Neuronal stem cell (in vitro differentiated cells): ENCODE measurements around the gene NOL4L.

Experiments used
- DNase-seq: peaks from one replicate; pipeline ENCODE4 v3.0.0-alpha.2; 2013; ENCODE audit warnings: low spot score
- H2AFZ ChIP-seq: one replicate; pipeline ENCODE4 v1.6.1; 2013; ENCODE audit warnings: mild to moderate bottlenecking, low read length, inconsistent platforms
- H2AK5ac ChIP-seq: 2 replicates; pipeline ENCODE4 v1.6.1; 2013; ENCODE audit warnings: low read depth, mild to moderate bottlenecking, inconsistent platforms, low read length, moderate library complexity, mixed read lengths
- H2BK120ac ChIP-seq: 2 replicates; pipeline ENCODE4 v1.6.1; 2013; ENCODE audit warnings: low read depth, mild to moderate bottlenecking, inconsistent platforms, low read length, moderate library complexity, mixed read lengths
- H2BK12ac ChIP-seq: one replicate; pipeline ENCODE4 v1.6.1; 2013; ENCODE audit warnings: low read length, inconsistent platforms
- H2BK15ac ChIP-seq: 2 replicates; pipeline ENCODE4 v1.6.1; 2013; ENCODE audit warnings: mild to moderate bottlenecking, low read length, inconsistent platforms, mixed read lengths
- H2BK5ac ChIP-seq: one replicate; pipeline ENCODE4 v1.6.1; 2013; ENCODE audit warnings: inconsistent platforms, mild to moderate bottlenecking, low read length, moderate library complexity
- H3K14ac ChIP-seq: one replicate; pipeline ENCODE4 v1.6.1; 2013; ENCODE audit warnings: low read length, inconsistent platforms
- H3K18ac ChIP-seq: 2 replicates; pipeline ENCODE4 v1.6.1; 2013; ENCODE audit warnings: low read length, inconsistent platforms
- H3K23ac ChIP-seq: 2 replicates; pipeline ENCODE4 v1.6.1; 2013; ENCODE audit warnings: low read depth, mild to moderate bottlenecking, mixed read lengths, low read length, inconsistent platforms; ENCODE audit not compliant: poor library complexity
- H3K27ac ChIP-seq: replicated peaks from 3 replicates; pipeline ENCODE4 v1.5.1; 2013; ENCODE audit warnings: low read length, inconsistent platforms
- H3K27me3 ChIP-seq, 3 experiments: 2 replicates each; pipeline ENCODE4 v1.6.1; 2013; ENCODE audit warnings: low read length in 3 of 3, mild to moderate bottlenecking in 2 of 3, inconsistent platforms in 1 of 3, low read depth in 1 of 3, mixed read lengths in 1 of 3, moderate library complexity in 1 of 3; ENCODE audit not compliant: control insufficient read depth in 3 of 3, insufficient read depth in 3 of 3
- H3K36me3 ChIP-seq, 2 donors: replicated peaks in 1 of 2; 2 replicates each; pipeline ENCODE4 v1.6.1; 2013; ENCODE audit warnings: low read length in 2 of 2; ENCODE audit not compliant: control insufficient read depth in 2 of 2, insufficient read depth in 2 of 2
- H3K4ac ChIP-seq: 2 replicates; pipeline ENCODE4 v1.6.1; 2013; ENCODE audit warnings: inconsistent platforms, mild to moderate bottlenecking, low read length, moderate library complexity
- H3K4me1 ChIP-seq, 2 donors: 1 replicate in 1 of 2; 2 replicates in 1 of 2; pipeline ENCODE4 v1.6.1; 2013; ENCODE audit warnings: low read length in 2 of 2, low read depth in 1 of 2; ENCODE audit not compliant: control insufficient read depth in 2 of 2, insufficient read depth in 1 of 2
- H3K4me2 ChIP-seq: one replicate; pipeline ENCODE4 v1.6.1; 2013; ENCODE audit warnings: mild to moderate bottlenecking, low read length, inconsistent platforms; ENCODE audit not compliant: insufficient read depth, poor library complexity, severe bottlenecking
- H3K4me3 ChIP-seq, 2 donors: 2 replicates each; pipeline ENCODE4 v1.5.1; 2013; ENCODE audit warnings: low read length in 2 of 2, mild to moderate bottlenecking in 2 of 2, inconsistent platforms in 1 of 2, moderate library complexity in 1 of 2
- H3K79me1 ChIP-seq: one replicate; pipeline ENCODE4 v1.6.1; 2013; ENCODE audit warnings: low read depth, mild to moderate bottlenecking, inconsistent platforms, low read length, moderate library complexity
- H3K9ac ChIP-seq: one replicate; pipeline ENCODE4 v1.6.1; 2013; ENCODE audit warnings: mild to moderate bottlenecking, low read depth, low read length, inconsistent platforms; ENCODE audit not compliant: poor library complexity
- H3K9me3 ChIP-seq, 2 donors: replicated peaks in 1 of 2; 2 replicates each; pipeline versions ENCODE3 to v1.6.1; 2013; ENCODE audit warnings: low read length in 2 of 2, mild to moderate bottlenecking in 2 of 2, inconsistent platforms in 1 of 2, low read depth in 1 of 2, mixed read lengths in 1 of 2, moderate library complexity in 1 of 2; ENCODE audit not compliant: control insufficient read depth in 2 of 2, insufficient read depth in 1 of 2
- H4K8ac ChIP-seq: one replicate; pipeline ENCODE4 v1.6.1; 2013; ENCODE audit warnings: low read depth, mild to moderate bottlenecking, inconsistent platforms, low read length, moderate library complexity
- H4K91ac ChIP-seq: one replicate; pipeline ENCODE4 v1.6.1; 2013; ENCODE audit warnings: low read length, low read depth, mild to moderate bottlenecking, inconsistent platforms; ENCODE audit not compliant: poor library complexity
- WGBS, 2 donors: extraction: QIAGEN DNeasy Blood & Tissue Kit; methylation state at CpG; one replicate each; pipeline ENCODE4 v1.1.7; 2013; ENCODE audit warnings: missing lambda C conversion rate in 2 of 2, mixed read lengths in 1 of 2; ENCODE audit not compliant: insufficient read length in 2 of 2, insufficient replicate concordance in 1 of 2; ENCODE audit errors: extremely low coverage in 2 of 2; 5-methylcytosine and 5-hydroxymethylcytosine counted together

Gene NOL4L

DNA sequence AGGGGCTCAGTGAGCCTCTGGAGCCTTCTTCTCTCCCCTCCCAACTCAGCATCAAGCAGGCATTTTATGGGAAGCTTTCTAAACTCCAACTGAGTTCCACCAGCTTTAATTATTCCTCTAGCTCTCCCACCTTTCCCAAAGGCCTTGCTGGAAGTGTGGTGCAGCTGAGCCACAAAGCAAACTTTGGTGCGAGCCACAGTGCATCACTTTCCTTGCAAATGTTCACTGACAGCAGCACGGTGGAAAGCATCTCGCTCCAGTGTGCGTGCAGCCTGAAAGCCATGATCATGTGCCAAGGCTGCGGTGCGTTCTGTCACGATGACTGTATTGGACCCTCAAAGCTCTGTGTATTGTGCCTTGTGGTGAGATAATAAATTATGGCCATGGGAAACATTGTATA lies 148.2 kb downstream of the NOL4L start:
- H3K23ac ChIP-seq, result no peak overlapping the region
- peaks cover 51 to 99% of the 10 kb centered on the region in 2 donors for H3K36me3 ChIP-seq
- no peak overlapping the region for H3K9ac ChIP-seq
- no peak overlapping the region for H2BK12ac ChIP-seq
- H3K4ac ChIP-seq, result no peak overlapping the region
- no CpG with 5 or more reads among the region's 7 CpGs for WGBS, 2 donors
- no peak for DNase-seq
- H2BK15ac ChIP-seq, result no peak overlapping the region
- peaks cover 0 to 2% of the 10 kb centered on the region in 2 donors for H3K9me3 ChIP-seq
- H3K27ac ChIP-seq, result no peak overlapping the region
- H3K4me1 ChIP-seq, result no peaks in the 10 kb centered on the region
- no peak overlapping the region for H4K8ac ChIP-seq
- no peak overlapping the region for H2AK5ac ChIP-seq
- H3K79me1 ChIP-seq, result peaks cover 6% of the 10 kb centered on the region
- H2BK120ac ChIP-seq, result no peak overlapping the region
- no peak overlapping the region for H3K4me3 ChIP-seq
- no peaks in the 10 kb centered on the region for H3K27me3 ChIP-seq
- H3K18ac ChIP-seq, result no peak overlapping the region
- H3K14ac ChIP-seq, result no peak overlapping the region
- H3K4me2 ChIP-seq, result no peak overlapping the region
- no peak overlapping the region for H2AFZ ChIP-seq
- no peak overlapping the region for H2BK5ac ChIP-seq
- no peak overlapping the region for H4K91ac ChIP-seq

DNA sequence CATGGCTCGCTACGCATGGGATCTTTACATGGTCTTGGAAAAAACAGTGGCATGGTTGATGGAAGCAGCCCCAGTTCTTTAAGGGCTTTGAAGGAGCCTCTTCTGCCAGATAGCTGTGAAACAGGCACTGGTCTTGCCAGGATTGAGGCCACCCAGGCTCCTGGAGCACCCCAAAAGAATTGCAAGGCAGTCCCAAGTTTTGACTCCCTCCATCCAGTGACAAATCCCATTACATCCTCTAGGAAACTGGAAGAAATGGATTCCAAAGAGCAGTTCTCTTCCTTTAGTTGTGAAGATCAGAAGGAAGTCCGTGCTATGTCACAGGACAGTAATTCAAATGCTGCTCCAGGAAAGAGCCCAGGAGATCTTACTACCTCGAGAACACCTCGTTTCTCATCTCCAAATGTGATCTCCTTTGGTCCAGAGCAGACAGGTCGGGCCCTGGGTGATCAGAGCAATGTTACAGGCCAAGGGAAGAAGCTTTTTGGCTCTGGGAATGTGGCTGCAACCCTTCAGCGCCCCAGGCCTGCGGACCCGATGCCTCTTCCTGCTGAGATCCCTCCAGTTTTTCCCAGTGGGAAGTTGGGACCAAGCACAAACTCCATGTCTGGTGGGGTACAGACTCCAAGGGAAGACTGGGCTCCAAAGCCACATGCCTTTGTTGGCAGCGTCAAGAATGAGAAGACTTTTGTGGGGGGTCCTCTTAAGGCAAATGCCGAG lies 148.8 kb downstream of the NOL4L start:
- Histone ChIP-seq H3K27me3 (no peaks in the 10 kb centered on the region), H3K36me3 (peaks cover 54 to 99% of the 10 kb centered on the region in 2 donors), H3K9ac (no peak overlapping the region), H3K4me2 (no peak overlapping the region), H3K4me3 (no peak overlapping the region), H2BK5ac (no peak overlapping the region), H3K14ac (no peak overlapping the region), H3K9me3 (peaks cover 0 to 2% of the 10 kb centered on the region in 2 donors), H4K91ac (no peak overlapping the region), H2BK15ac (no peak overlapping the region), H3K18ac (no peak overlapping the region), H3K27ac (no peak overlapping the region), H2BK12ac (no peak overlapping the region), H2AK5ac (no peak overlapping the region), H4K8ac (no peak overlapping the region), H2AFZ (no peak overlapping the region), H3K4me1 (no peaks in the 10 kb centered on the region), H3K79me1 (peaks cover 6% of the 10 kb centered on the region), H3K4ac (no peak overlapping the region), H2BK120ac (no peak overlapping the region), H3K23ac (no peak overlapping the region)
- DNase-seq, result no peak
- WGBS, 2 donors, result no CpG with 5 or more reads among the region's 11 CpGs

DNA sequence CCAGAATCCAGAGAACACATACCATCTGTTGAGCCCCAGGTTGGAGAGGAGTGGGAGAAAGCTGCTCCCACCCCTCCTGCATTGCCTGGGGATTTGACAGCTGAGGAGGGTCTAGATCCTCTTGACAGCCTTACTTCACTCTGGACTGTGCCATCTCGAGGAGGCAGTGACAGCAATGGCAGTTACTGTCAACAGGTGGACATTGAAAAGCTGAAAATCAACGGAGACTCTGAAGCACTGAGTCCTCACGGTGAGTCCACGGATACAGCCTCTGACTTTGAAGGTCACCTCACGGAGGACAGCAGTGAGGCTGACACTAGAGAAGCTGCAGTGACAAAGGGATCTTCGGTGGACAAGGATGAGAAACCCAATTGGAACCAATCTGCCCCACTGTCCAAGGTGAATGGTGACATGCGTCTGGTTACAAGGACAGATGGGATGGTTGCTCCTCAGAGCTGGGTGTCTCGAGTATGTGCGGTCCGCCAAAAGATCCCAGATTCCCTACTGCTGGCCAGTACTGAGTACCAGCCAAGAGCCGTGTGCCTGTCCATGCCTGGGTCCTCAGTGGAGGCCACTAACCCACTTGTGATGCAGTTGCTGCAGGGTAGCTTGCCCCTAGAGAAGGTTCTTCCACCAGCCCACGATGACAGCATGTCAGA lies 149.6 kb downstream of the NOL4L start:
- Histone ChIP-seq H3K27ac (no peak overlapping the region), H3K4me1 (no peaks in the 10 kb centered on the region), H4K8ac (no peak overlapping the region), H4K91ac (no peak overlapping the region), H2BK120ac (no peak overlapping the region), H3K18ac (no peak overlapping the region), H3K27me3 (no peaks in the 10 kb centered on the region), H2BK5ac (no peak overlapping the region), H3K79me1 (peaks cover 5% of the 10 kb centered on the region), H2AK5ac (no peak overlapping the region), H2BK15ac (no peak overlapping the region), H3K36me3 (peaks cover 58 to 100% of the 10 kb centered on the region in 2 donors), H3K4me3 (no peak overlapping the region), H3K9ac (no peak overlapping the region), H2AFZ (no peak overlapping the region), H3K23ac (no peak overlapping the region), H3K4me2 (no peak overlapping the region), H2BK12ac (no peak overlapping the region), H3K9me3 (peaks cover 0 to 2% of the 10 kb centered on the region in 2 donors), H3K4ac (no peak overlapping the region), H3K14ac (no peak overlapping the region)
- no CpG with 5 or more reads among the region's 12 CpGs for WGBS, 2 donors
- DNase-seq, result no peak

DNA sequence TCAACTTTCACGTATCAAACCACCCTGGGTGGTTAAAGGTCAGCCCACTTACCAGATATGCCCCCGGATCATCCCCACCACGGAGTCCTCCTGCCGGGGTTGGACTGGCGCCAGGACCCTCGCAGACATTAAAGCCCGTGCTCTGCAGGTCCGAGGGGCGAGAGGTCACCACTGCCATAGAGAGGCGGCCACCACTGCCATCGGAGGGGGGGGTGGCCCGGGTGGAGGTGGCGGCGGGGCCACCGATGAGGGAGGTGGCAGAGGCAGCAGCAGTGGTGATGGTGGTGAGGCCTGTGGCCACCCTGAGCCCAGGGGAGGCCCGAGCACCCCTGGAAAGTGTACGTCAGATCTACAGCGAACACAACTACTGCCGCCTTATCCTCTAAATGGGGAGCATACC lies 150.7 kb downstream of the NOL4L start:
- Histone ChIP-seq H3K79me1 (peaks cover 6% of the 10 kb centered on the region), H3K23ac (no peak overlapping the region), H3K14ac (no peak overlapping the region), H3K4me1 (no peaks in the 10 kb centered on the region), H2BK15ac (no peak overlapping the region), H4K8ac (no peak overlapping the region), H3K4me3 (peak overlapping the region in 1 of 2 donors; percentile 43), H4K91ac (no peak overlapping the region), H2AK5ac (no peak overlapping the region), H3K9me3 (peaks cover 0 to 2% of the 10 kb centered on the region in 2 donors), H3K4ac (no peak overlapping the region), H2BK120ac (no peak overlapping the region), H2BK5ac (no peak overlapping the region), H3K36me3 (peaks cover 63 to 100% of the 10 kb centered on the region in 2 donors), H3K4me2 (no peak overlapping the region), H3K27me3 (no peaks in the 10 kb centered on the region), H3K27ac (no peak overlapping the region), H3K9ac (no peak overlapping the region), H2BK12ac (no peak overlapping the region), H2AFZ (no peak overlapping the region), H3K18ac (no peak overlapping the region)
- no CpG with 5 or more reads among the region's 19 CpGs for WGBS, 2 donors
- no peak for DNase-seq
